Hepatocyte (in vitro differentiated cells): ENCODE results near the gene LY86. TPM values are rescaled to one million over a fixed set of nuclear protein-coding genes. Genes with fewer than 3 reads are reported as not detected.

Experiments used
- DNase-seq: peaks from one replicate; pipeline ENCODE4 v3.0.0-alpha.2; 2016; ENCODE audit warnings: low spot score
- H2AFZ ChIP-seq: fragments of 200-600 bp; sonication (generic); 2 replicates; pipeline ENCODE4 v1.6.0; 2016; ENCODE audit warnings: antibody characterized with exemption, mild to moderate bottlenecking
- H3K27ac ChIP-seq: fragments of 200-600 bp; sonication (generic); 2 replicates; pipeline ENCODE4 v1.5.1; 2016; ENCODE audit warnings: mild to moderate bottlenecking
- H3K27me3 ChIP-seq: fragments of 200-600 bp; sonication (generic); 2 replicates; pipeline ENCODE4 v1.6.1; 2016
- H3K36me3 ChIP-seq: fragments of 200-600 bp; sonication (generic); replicated peaks from 2 replicates; pipeline ENCODE4 v1.5.1; 2016; ENCODE audit warnings: low read depth; ENCODE audit not compliant: insufficient read depth
- H3K4me1 ChIP-seq: fragments of 200-600 bp; sonication (generic); 2 replicates; pipeline ENCODE4 v1.5.1; 2016; ENCODE audit warnings: mild to moderate bottlenecking, moderate library complexity; ENCODE audit not compliant: insufficient read depth
- H3K4me2 ChIP-seq: fragments of 200-600 bp; sonication (generic); 2 replicates; pipeline ENCODE4 v1.6.0; 2016
- H3K4me3 ChIP-seq: fragments of 200-600 bp; sonication (generic); 2 replicates; pipeline ENCODE4 v1.5.1; 2016; ENCODE audit warnings: mild to moderate bottlenecking
- H3K79me2 ChIP-seq: fragments of 200-600 bp; sonication (generic); 2 replicates; pipeline ENCODE4 v1.6.0; 2017; ENCODE audit warnings: mild to moderate bottlenecking
- H3K9me2 ChIP-seq: fragments of 200-600 bp; sonication (generic); replicated peaks from 2 replicates; pipeline ENCODE4 v1.6.0; 2017; ENCODE audit warnings: mild to moderate bottlenecking; ENCODE audit not compliant: insufficient read depth
- H3K9me3 ChIP-seq: fragments of 200-600 bp; sonication (generic); 2 replicates; pipeline ENCODE4 v1.5.1; 2016; ENCODE audit warnings: low read depth, mild to moderate bottlenecking
- H4K20me1 ChIP-seq: fragments of 200-600 bp; sonication (generic); 2 replicates; pipeline ENCODE4 v1.6.0; 2016; ENCODE audit warnings: mild to moderate bottlenecking; ENCODE audit not compliant: insufficient read depth, poor library complexity, severe bottlenecking
- CTCF ChIP-seq: fragments of 200-600 bp; sonication (generic); IDR thresholded peaks from 2 replicates; pipeline ENCODE4 v1.5.1; 2016; ENCODE audit warnings: antibody characterized with exemption, mild to moderate bottlenecking; ENCODE audit not compliant: poor library complexity
- EZH2 ChIP-seq: fragments of 200-600 bp; sonication (generic); IDR thresholded peaks from 2 replicates; pipeline ENCODE4 v1.6.1; 2016; ENCODE audit warnings: antibody characterized with exemption, mild to moderate bottlenecking, borderline replicate concordance
- EZH2phosphoT487 ChIP-seq: fragments of 200-600 bp; sonication (generic); IDR thresholded peaks from one replicate; pipeline ENCODE4 v1.6.1; 2018; ENCODE audit warnings: antibody characterized with exemption, mild to moderate bottlenecking, low read depth, moderate library complexity; ENCODE audit not compliant: unreplicated experiment, severe bottlenecking
- WGBS: methylation state at CpG from one replicate; pipeline ENCODE4 v1.1.6; 2016; ENCODE audit warnings: low lambda C conversion rate; ENCODE audit errors: missing lambda C conversion rate; 5-methylcytosine and 5-hydroxymethylcytosine counted together
- polyA plus RNA-seq: library from polyadenylated mRNA; unstranded; fragments of >200 nt; fragmentation: Nextera tagmentation; extraction: Ambion mirVana; gene quantifications from 2 replicates; pipeline ENCODE4 v1.2.1, GENCODE V29; 2016
- total RNA-seq: library from RNA; depleted of rRNA; stranded (reverse); fragments of >200 nt; gene quantifications from 2 replicates; pipeline ENCODE4 v1.2.3, GENCODE V29; 2014

The LY86 gene
- total and polyA plus RNA-seq, 2 experiments from 2014 or later, result 0.27 to 0.82 TPM

- whole genome bisulfite sequencing, result 77% methylated on average over 2 of the region's 2 CpGs
- H3K27me3 ChIP-seq, result no peaks in the 10 kb centered on the region
- H2AFZ ChIP-seq, result no peak overlapping the region
- no peak for TF ChIP-seq EZH2
- no peak for TF ChIP-seq CTCF
- TF ChIP-seq EZH2phosphoT487, result no peak
- no peak overlapping the region for H3K27ac ChIP-seq
- no peaks in the 10 kb centered on the region for H4K20me1 ChIP-seq
- H3K9me3 ChIP-seq, result no peaks in the 10 kb centered on the region
- H3K4me3 ChIP-seq, result no peak overlapping the region
- no peaks in the 10 kb centered on the region for H3K36me3 ChIP-seq
- H3K4me2 ChIP-seq, result no peak overlapping the region
- no peaks in the 10 kb centered on the region for H3K9me2 ChIP-seq
- H3K79me2 ChIP-seq, result no peaks in the 10 kb centered on the region
- H3K4me1 ChIP-seq, result no peaks in the 10 kb centered on the region
- DNase-seq, result no peak
Measured at GRCh38 chr6:6590530-6590929, 2.0 kb downstream of the LY86 start.

- 89% methylated on average over 9 of the region's 9 CpGs for WGBS
- Histone ChIP-seq H3K36me3 (no peaks in the 10 kb centered on the region), H3K9me3 (no peaks in the 10 kb centered on the region), H3K4me3 (no peak overlapping the region), H3K4me1 (no peaks in the 10 kb centered on the region), H3K4me2 (no peak overlapping the region), H3K27ac (no peak overlapping the region), H3K9me2 (no peaks in the 10 kb centered on the region), H4K20me1 (no peaks in the 10 kb centered on the region), H2AFZ (no peak overlapping the region), H3K27me3 (no peaks in the 10 kb centered on the region), H3K79me2 (no peaks in the 10 kb centered on the region)
- no peak for DNase-seq
- TF ChIP-seq EZH2phosphoT487 (no peak), EZH2 (no peak), CTCF (no peak)
Measured at GRCh38 chr6:6591778-6592465, 3.4 kb downstream of the LY86 start.

GRCh38 chr6:6592826-6593475 is 4.4 kb downstream of the LY86 start:
- no peak overlapping the region for H3K4me2 ChIP-seq
- TF ChIP-seq EZH2phosphoT487, result no peak
- no peak for TF ChIP-seq EZH2
- no peak for TF ChIP-seq CTCF
- H3K36me3 ChIP-seq, result no peaks in the 10 kb centered on the region
- no peak for DNase-seq
- no peaks in the 10 kb centered on the region for H3K79me2 ChIP-seq
- H4K20me1 ChIP-seq, result no peaks in the 10 kb centered on the region
- no peaks in the 10 kb centered on the region for H3K9me2 ChIP-seq
- WGBS, result 63% methylated on average over 1 of the region's 1 CpG
- H2AFZ ChIP-seq, result no peak overlapping the region
- no peaks in the 10 kb centered on the region for H3K4me1 ChIP-seq
- H3K4me3 ChIP-seq, result no peak overlapping the region
- H3K9me3 ChIP-seq, result no peaks in the 10 kb centered on the region
- no peak overlapping the region for H3K27ac ChIP-seq
- H3K27me3 ChIP-seq, result no peaks in the 10 kb centered on the region
